IPS DF 6.9 (cell line): Measurements from ENCODE around the gene TSSC4.

Experiments
- DNase-seq: peaks from one replicate; pipeline ENCODE4 v3.0.0-alpha.2; 2013; ENCODE audit warnings: low read depth, low spot score
- H3K27ac ChIP-seq: one replicate; pipeline ENCODE4 v1.5.1; 2013; ENCODE audit warnings: low read length, control low read depth
- H3K27me3 ChIP-seq: 2 replicates; pipeline ENCODE4 v1.6.1; 2013; ENCODE audit warnings: mild to moderate bottlenecking, low read length; ENCODE audit not compliant: control insufficient read depth, insufficient read depth
- H3K36me3 ChIP-seq: 2 replicates; pipeline ENCODE4 v1.6.1; 2013; ENCODE audit warnings: low read length; ENCODE audit not compliant: control insufficient read depth, insufficient read depth
- H3K4me1 ChIP-seq: 2 replicates; pipeline ENCODE4 v1.6.1; 2013; ENCODE audit warnings: low read length; ENCODE audit not compliant: control insufficient read depth, insufficient read depth
- H3K4me3 ChIP-seq: 2 replicates; pipeline ENCODE4 v1.5.1; 2013; ENCODE audit warnings: mild to moderate bottlenecking, low read length
- H3K9me3 ChIP-seq: 2 replicates; pipeline ENCODE4 v1.6.1; 2013; ENCODE audit warnings: low read length, inconsistent platforms; ENCODE audit not compliant: control insufficient read depth, insufficient read depth
- WGBS: extraction: QIAGEN DNeasy Blood & Tissue Kit; methylation state at CpG from one replicate; pipeline ENCODE4 v1.1.7; 2013; ENCODE audit warnings: mixed read lengths, missing lambda C conversion rate; ENCODE audit not compliant: insufficient read length, insufficient coverage; 5-methylcytosine and 5-hydroxymethylcytosine counted together

TSSC4 gene

DNA sequence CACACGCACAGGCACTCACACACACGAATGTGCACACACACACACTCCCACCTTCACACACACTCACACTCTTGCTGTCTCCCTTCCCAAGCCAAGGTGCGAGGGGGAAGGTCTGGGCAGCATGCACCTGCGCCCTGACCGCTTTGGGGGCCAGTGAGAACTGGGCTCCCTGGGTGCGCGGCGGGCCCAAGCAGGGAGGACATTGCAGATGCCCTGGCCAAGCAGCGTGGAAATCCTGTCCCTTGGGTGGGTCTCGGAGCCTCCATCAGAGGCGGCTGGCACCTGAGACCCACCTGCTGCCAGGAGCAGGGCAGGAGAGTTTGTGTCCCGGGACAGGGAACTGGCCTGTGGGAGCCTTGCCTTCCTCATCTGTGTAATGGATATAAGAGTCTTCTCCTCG lies 20.2 kb upstream of the TSSC4 start:
- no peaks in the 10 kb centered on the region for H3K27me3 ChIP-seq
- no CpG with 5 or more reads among the region's 13 CpGs for WGBS
- DNase-seq: no peak
- H3K36me3 ChIP-seq: no peaks in the 10 kb centered on the region; the same call in 1 of the 2 replicates
- H3K4me3 ChIP-seq: no peak overlapping the region
- no peaks in the 10 kb centered on the region for H3K9me3 ChIP-seq
- H3K4me1 ChIP-seq: peaks cover 6% of the 10 kb centered on the region
- no peak overlapping the region for H3K27ac ChIP-seq

DNA sequence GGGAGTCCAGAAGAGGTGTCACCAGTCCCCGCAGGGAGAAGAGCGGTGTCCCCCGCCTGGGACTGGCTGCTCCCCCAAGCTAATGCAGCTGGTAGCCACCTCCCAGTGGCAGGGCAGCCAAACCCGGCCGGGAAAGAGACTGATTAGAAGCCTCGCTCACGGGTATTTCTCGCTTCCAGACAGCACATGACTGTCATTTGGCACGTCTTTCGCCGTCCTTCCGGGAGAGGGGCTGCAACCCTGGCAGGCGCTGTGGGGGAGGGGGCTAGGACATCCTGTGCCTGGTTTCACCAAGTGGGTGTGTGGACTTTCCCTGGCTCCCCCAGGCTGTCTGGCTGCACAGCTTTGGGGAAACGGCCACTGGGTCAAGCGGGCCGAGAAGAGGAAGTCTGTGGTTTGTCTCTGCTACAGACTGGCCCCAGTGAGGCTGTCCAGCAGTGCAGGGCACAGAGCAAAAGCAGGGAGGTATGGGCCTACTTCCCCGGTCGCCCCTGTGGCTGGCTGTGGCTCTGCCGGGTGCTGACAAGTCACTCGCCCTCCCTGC lies 19.7 kb upstream of the TSSC4 start:
- Histone ChIP-seq H3K27me3 (no peaks in the 10 kb centered on the region), H3K4me1 (peaks cover 6% of the 10 kb centered on the region), H3K36me3 (no peaks in the 10 kb centered on the region; the same call in 1 of the 2 replicates), H3K4me3 (no peak overlapping the region), H3K9me3 (no peaks in the 10 kb centered on the region), H3K27ac (no peak overlapping the region)
- no CpG with 5 or more reads among the region's 20 CpGs for WGBS
- DNase-seq: no peak

DNA sequence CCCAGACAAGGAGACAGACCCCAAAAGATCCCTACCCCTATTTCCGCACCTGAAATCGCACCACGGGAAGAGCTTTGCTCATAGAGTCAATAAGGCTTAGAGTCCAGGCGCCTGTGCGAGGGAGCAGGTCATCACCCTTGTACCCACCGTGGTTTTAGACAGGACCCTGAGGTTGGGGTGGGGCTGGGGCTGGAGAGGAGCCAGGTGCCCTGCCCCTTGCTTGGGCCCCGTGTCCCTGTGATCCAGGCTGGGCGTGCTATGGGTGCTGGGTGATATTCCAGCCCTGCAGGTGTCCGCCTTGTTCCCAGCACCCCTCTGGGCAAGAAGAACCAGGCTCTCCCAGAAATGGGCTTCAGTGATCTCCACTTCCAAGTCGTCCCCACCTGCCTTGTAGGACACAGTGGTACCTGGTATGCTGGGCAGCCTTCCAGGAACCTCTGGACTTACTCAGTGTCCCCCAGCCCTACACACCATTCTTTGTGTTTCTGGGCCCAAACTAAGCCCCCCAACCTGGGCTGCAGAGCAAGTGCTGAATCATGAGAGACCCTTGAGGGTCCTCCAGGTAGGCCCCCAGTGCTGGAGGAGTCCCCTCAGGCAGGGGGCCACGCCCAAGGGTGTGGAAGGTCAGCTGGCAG lies 18.9 kb upstream of the TSSC4 start:
- Histone ChIP-seq H3K4me3 (no peak overlapping the region), H3K27ac (no peak overlapping the region), H3K4me1 (peaks cover 5% of the 10 kb centered on the region), H3K36me3 (peaks cover 1% of the 10 kb centered on the region; the same call in 1 of the 2 replicates), H3K27me3 (no peaks in the 10 kb centered on the region), H3K9me3 (no peaks in the 10 kb centered on the region)
- no CpG with 5 or more reads among the region's 11 CpGs for WGBS
- no peak for DNase-seq

DNA sequence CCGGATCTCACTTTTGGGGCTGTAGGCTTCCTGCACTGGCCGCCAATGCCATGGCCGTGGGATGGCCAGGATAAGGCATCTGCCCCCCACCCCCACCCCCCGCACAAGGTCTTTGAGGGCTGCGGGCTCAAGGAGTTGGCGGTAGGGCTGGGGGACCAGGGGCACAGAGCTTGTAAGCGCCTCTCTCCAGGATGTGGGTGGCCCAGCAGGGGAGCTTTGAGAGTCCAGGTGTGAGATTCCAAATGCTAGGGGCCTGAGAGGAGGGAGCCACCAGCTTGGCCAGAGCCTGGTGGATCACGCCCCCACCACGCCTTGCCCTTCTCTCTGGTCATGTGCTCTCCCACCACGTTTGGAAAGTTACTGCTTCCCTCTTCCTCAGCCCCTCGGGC lies 18.4 kb upstream of the TSSC4 start:
- Histone ChIP-seq H3K27me3 (no peaks in the 10 kb centered on the region), H3K4me3 (no peak overlapping the region), H3K9me3 (no peaks in the 10 kb centered on the region), H3K36me3 (peaks cover 5% of the 10 kb centered on the region; the same call in 1 of the 2 replicates), H3K4me1 (peaks cover 4% of the 10 kb centered on the region), H3K27ac (no peak overlapping the region)
- DNase-seq: no peak
- no CpG with 5 or more reads among the region's 11 CpGs for WGBS

DNA sequence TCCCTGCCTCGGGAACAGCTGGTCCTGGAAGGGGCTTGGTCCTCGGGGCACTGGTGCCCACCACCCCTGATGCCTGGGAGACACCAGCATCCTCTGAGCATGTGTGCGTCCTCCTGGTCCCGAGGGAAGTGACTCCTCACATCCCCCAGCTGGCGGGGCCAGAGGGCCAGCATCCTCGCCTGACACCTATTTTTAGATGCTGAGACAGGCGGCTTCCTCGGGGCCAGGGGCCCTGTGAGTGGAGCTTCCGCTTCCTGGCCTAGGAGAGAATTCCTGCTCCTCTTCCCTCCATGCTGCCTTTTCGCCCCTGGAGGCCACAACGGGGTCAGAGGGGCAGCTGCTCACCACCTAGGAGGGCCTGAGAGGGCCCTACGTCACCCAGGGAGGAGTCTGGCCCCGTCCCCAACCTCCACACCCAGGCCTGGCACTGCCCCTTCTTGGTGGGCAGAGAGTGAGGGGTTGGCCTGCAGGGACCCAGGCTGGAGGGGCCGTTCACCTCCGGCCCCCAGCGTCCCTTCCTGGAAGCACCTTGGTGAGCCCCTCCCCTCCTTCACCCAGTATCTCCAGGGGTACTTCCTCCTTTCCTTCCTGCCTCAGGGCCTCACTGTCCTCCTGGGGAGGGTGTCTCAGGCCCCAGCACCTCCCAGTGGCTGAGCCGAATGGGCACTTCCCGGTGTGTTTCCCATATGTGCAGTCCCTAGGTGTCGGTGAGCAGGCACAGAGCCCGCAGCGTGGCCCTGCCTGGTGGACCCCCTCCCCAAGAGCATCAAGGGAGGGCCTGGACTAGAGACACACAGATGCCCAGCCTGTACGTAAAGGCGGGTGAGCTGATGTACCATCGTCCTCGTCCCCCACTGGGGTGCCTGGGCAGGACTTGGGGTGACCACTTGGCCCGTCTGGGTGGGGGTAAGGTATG lies 17.4 kb upstream of the TSSC4 start:
- no peak for DNase-seq
- Histone ChIP-seq H3K27me3 (no peaks in the 10 kb centered on the region), H3K36me3 (peaks cover 5% of the 10 kb centered on the region; the same call in 1 of the 2 replicates), H3K4me3 (no peak overlapping the region), H3K27ac (no peak overlapping the region), H3K4me1 (peaks cover 4% of the 10 kb centered on the region), H3K9me3 (no peaks in the 10 kb centered on the region)
- no CpG with 5 or more reads among the region's 26 CpGs for WGBS

DNA sequence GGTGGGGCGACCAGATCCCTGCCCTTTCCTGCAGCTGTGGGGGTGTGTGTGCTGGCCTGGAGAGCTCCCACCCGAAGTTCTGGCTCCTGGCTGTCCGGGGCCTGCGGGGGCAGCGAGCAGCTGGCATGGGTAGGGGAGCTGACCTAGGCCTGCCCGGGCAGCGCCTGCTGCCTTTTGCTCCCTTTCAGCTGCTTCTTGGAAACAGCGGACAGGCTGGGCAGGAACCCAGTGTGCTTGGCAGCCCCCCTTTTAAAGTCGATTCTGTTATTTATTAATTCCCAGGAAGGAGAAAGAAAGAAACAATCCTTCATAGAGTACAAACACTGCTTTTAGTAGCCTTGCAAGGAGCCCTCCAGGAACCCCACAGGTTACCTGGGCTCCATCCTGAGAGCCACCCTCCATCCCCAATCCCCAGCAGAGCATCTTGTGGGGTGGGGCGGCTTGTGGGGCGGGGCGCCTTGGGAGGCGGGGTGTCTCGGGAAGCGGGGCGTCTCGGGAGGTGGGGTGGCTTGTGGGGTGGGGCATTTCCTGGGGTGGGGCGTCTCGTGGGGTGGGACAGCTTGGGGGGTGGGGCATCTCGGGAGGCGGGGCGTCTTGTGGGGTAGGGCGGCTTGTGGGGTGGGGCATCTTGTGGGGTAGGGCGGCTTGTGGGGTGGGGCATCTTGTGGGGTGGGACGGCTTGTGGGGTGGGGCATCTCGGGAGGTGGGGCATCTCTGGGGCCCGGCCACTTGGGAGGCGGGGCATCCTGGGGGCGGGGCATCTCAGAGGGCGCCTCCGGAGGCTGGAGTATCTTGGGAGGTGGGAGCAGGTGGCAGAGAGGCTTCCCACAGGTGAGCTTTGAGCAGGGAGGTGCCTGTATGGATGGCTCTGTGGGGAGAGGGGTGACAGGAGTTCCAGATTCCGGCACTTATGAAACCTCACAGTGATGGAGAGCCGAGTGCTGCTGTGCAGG lies 16.4 kb upstream of the TSSC4 start:
- no CpG with 5 or more reads among the region's 33 CpGs for WGBS
- H3K4me1 ChIP-seq: peaks cover 7% of the 10 kb centered on the region; the same call in 1 of the 2 replicates
- DNase-seq: no peak
- H3K27ac ChIP-seq: no peak overlapping the region
- no peaks in the 10 kb centered on the region for H3K9me3 ChIP-seq
- H3K4me3 ChIP-seq: no peak overlapping the region
- peaks cover 5% of the 10 kb centered on the region; the same call in 1 of the 2 replicates for H3K36me3 ChIP-seq
- H3K27me3 ChIP-seq: no peaks in the 10 kb centered on the region

DNA sequence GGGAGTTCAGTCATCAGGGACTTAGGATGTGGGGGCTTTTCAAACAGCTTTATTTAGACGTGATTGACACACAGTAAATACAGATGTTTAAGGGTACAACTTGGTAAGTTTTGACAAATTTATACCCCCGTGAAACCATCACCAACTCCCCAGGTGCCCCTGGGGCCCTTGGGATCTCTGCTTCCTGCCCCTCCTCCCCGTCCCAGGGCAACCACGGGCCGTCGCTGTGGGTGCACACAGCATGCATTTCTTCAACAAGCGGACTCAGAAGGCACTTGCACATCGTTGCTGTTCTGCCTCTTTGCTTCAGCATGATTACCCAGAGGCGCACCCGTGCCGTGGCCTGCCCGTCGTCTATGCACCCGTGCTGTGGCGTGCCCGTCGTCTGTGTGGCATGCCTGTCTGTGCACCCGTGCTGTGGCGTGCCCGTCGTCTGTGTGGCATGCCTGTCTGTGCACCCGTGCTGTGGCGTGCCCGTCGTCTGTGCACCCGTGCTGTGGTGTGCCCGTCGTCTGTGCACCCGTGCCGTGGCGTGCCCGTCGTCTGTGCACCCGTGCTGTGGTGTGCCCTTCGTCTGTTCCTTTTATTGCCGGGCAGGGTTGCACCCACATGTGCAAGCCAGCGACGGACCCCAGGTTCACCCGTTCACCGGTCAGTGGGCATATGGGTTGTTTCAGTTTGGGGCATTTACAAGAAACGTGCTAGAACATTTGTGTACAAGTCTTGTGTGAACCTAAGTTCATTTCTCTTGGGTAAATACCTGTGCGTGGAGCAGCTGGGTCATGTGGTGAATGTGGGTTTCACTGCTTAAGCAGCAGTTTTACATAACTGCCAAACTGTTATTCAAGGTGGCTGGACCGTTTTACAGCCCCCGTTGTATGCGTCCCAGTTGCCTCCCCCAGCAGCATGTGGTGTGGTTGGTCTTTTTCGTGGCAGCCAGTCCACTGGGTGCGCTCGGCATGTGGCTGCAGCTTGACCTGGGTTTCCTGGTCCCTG lies 15.1 kb upstream of the TSSC4 start:
- Histone ChIP-seq H3K4me1 (peaks cover 10% of the 10 kb centered on the region; the same call in 1 of the 2 replicates), H3K27ac (no peak overlapping the region)

DNA sequence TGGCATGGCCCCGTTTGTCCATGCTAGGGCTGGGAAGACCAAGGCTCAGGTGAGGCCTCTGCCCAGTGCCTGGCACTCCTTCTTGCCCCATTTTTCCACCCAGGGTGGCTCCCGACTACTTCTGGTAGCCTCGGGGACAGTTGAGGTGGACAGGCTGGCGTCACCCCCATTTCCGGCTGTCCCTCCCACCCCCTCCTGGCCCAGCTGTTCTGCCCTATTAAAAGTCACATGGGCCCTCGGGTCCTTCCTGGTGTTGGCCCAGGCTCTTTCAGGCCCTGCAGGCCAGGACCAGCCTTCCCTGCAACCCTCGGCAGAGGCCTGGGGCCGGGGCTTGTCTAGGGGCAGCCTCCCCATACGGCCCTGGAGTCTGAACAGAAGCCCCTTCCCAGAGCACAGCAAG lies 14.0 kb upstream of the TSSC4 start:
- H3K4me1 ChIP-seq: peaks cover 10% of the 10 kb centered on the region; the same call in 1 of the 2 replicates
- H3K27me3 ChIP-seq: no peaks in the 10 kb centered on the region
- WGBS: no CpG with 5 or more reads among the region's 9 CpGs
- no peak overlapping the region for H3K4me3 ChIP-seq
- DNase-seq: no peak
- no peak overlapping the region for H3K27ac ChIP-seq
- peaks cover 6% of the 10 kb centered on the region; the same call in 1 of the 2 replicates for H3K36me3 ChIP-seq
- no peaks in the 10 kb centered on the region for H3K9me3 ChIP-seq

More for the DNA sequence above, 15.1 kb upstream of the TSSC4 start:
- Histone ChIP-seq H3K9me3 (no peaks in the 10 kb centered on the region), H3K36me3 (peaks cover 5% of the 10 kb centered on the region; the same call in 1 of the 2 replicates), H3K27me3 (no peaks in the 10 kb centered on the region), H3K4me3 (no peak overlapping the region)
- WGBS: no CpG with 5 or more reads among the region's 48 CpGs
- DNase-seq: no peak
